A673 (cell line): Measurements from ENCODE around the gene OR5AR1.

ENCODE experiments used
- CTCF ChIP-seq: fragments of 300-800, 200-600 bp; sonication (generic); conservative IDR thresholded peaks from 2 replicates; pipeline ENCODE4 v1.5.1; 2017; ENCODE audit warnings: low read depth, mild to moderate bottlenecking, antibody characterized with exemption, low read length, moderate library complexity, mixed read lengths
- EZH2 ChIP-seq: fragments of 200-600 bp; sonication (generic); IDR thresholded peaks from 2 replicates; pipeline ENCODE4 v1.6.1; 2017; ENCODE audit warnings: borderline replicate concordance, low read depth, mild to moderate bottlenecking, mixed read lengths, antibody characterized with exemption, low read length; ENCODE audit not compliant: poor library complexity, severe bottlenecking

GRCh38 chr11:56706486-56706885 lies 43.0 kb downstream of the OR5AR1 start:
- TF ChIP-seq CTCF (no peak), EZH2 (no peak)
